GM23338 (cell line): ENCODE measurements around the gene TMPRSS3.

Source experiments
- CREB1 ChIP-seq: fragments of 250-450 bp; sonication (Bioruptor Pico); IDR thresholded peaks from 2 replicates; pipeline ENCODE4 v1.5.0; 2020; ENCODE audit warnings: low read depth, mild to moderate bottlenecking, moderate library complexity
- CTCF ChIP-seq, 2 experiments: fragments of 200-600 bp in 1 of 2; sonication (generic) in 1 of 2; conservative IDR thresholded peaks; 2 replicates each; pipeline versions ENCODE4 v1.5.1 to v1.6.1; 2016 to 2017; ENCODE audit warnings: antibody characterized with exemption in 2 of 2, low read depth in 2 of 2, mild to moderate bottlenecking in 2 of 2, moderate library complexity in 1 of 2
- ETS1 ChIP-seq: IDR thresholded peaks from 2 replicates; pipeline ENCODE4 v1.6.1; 2016; ENCODE audit warnings: antibody characterized with exemption
- EZH2 ChIP-seq: fragments of 200-600 bp; sonication (generic); IDR thresholded peaks from one replicate; pipeline ENCODE4 v1.8.0; 2017; ENCODE audit warnings: antibody characterized with exemption, mild to moderate bottlenecking, low read depth; ENCODE audit not compliant: unreplicated experiment
- EZH2phosphoT487 ChIP-seq: fragments of 200-600 bp; sonication (generic); IDR thresholded peaks from one replicate; pipeline ENCODE4 v1.8.1; 2018; ENCODE audit warnings: antibody characterized with exemption; ENCODE audit not compliant: unreplicated experiment
- POLR2AphosphoS5 ChIP-seq: IDR thresholded peaks from 2 replicates; pipeline ENCODE4 v1.6.1; 2016; ENCODE audit warnings: antibody characterized with exemption, low read depth
- REST ChIP-seq: IDR thresholded peaks from one replicate; pipeline ENCODE4 v1.6.1; 2018; ENCODE audit warnings: antibody characterized with exemption; ENCODE audit not compliant: unreplicated experiment
- ZNF331 ChIP-seq: fragments of 250-450 bp; sonication (Bioruptor Pico); IDR thresholded peaks from 2 replicates; pipeline ENCODE4 v1.5.0; 2020; ENCODE audit warnings: low read depth, mild to moderate bottlenecking, moderate library complexity

GRCh38 chr21:42377211-42377950 is 18.5 kb downstream of the TMPRSS3 start:
- TF ChIP-seq CTCF (conservative IDR thresholded peaks at IDR 0.05; ENCODE audit: low read depth in 2 of 2): no peak
- TF ChIP-seq CREB1 (CRISPR knock-in tag): no peak
- no peak for TF ChIP-seq POLR2AphosphoS5
- TF ChIP-seq ETS1: no peak
- no peak for TF ChIP-seq REST
- no peak for TF ChIP-seq ZNF331 (CRISPR knock-in tag)
- no peak for TF ChIP-seq EZH2
- no peak for TF ChIP-seq EZH2phosphoT487
